HUDEP-2 (cell line): ENCODE data around the gene SORBS2.
A peak's percentile ranks its signal among the peaks of the same experiment; 100 is the strongest.

Experiments used
- DNase-seq, 76 experiments: peaks; one replicate each; lab custom pipeline; 2025; ENCODE audit not compliant: unreplicated experiment in 76 of 76; lab: John Stamatoyannopoulos, UW

Gene SORBS2

DNA sequence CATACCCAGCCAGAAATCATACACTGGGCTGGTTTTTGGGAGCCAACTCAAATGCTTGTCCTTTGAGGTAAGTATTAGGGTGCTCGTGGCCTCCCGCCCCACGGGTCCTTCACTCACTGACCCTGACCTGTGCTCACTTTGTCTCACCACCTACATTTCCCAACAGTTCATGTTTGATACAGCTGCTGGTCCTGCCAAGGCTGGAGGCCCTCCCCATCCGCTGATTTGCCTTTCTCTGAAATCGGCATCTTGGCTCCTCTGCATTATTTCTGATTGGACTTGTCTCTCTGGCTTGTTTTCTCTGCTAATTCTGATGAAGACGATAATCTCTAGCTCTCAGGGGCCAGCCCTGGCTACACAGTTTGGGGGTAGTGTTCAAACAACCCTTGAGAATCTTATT lies 70.2 kb downstream of the SORBS2 start:
- no peak for DNase-seq

GRCh38 chr4:185740471-185740873 lies 71.5 kb downstream of the SORBS2 start:
- no peak for DNase-seq

- no peak for DNase-seq
These were observed 73.2 kb downstream of the SORBS2 start for GRCh38 chr4:185738820-185739219.

GRCh38 chr4:185738038-185738552 lies 73.9 kb downstream of the SORBS2 start:
- DNase-seq, result no peak

DNA sequence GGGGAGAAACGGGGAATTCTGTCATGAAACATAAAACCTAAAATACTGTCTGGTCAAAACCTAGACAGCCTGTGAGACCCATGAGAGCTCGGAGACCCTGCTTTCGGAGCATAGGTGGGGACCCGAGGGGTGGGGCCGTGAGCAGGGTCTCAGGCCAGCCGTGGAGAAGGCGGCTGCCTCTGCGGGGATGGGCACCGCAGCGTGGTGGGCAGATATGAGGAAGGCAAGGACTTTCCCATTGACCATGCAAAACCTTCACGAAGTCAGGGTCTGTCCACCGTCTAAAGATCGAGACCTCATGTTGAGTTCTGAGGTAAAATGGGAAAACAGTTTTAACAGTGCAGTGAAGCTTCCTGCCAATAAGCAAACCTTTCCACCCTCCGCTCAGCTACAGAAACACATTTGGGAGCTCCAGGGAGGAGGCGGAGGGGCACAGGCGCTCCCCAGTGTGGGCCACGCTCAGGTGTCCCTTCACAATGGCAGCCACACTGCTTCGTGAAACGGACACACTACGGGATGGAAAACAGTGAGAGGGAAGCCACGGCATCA lies 74.4 kb downstream of the SORBS2 start:
- no peak for DNase-seq

DNA sequence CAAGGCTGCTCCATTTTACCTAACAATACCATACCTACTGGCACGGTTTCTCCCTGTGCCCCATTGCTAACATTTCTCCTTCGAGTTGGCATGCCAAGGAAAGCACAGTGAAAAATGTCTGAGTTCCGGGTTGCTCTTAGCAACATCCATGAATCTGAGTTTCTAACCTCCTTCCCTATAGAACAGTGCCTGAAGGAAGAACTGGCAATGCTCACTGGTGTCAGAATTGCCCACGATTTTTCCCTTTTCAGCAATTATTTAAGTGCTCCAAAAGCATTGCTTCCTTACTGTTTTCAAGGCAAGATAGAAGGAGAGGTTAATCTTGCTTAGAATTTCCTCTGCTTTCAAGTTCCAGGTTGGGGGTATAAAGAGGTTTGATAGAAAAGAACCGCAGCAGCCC lies 75.1 kb downstream of the SORBS2 start:
- DNase-seq, result no peak

- no peak for DNase-seq
These were observed 76.1 kb downstream of the SORBS2 start for GRCh38 chr4:185735866-185736400.

- DNase-seq, result no peak
These were observed 77.1 kb downstream of the SORBS2 start for GRCh38 chr4:185734930-185735329.

GRCh38 chr4:185734214-185734613 lies 77.8 kb downstream of the SORBS2 start:
- no peak for DNase-seq

- DNase-seq, result no peak
These were observed 81.0 kb downstream of the SORBS2 start for GRCh38 chr4:185730849-185731608.

GRCh38 chr4:185730387-185730786 lies 81.6 kb downstream of the SORBS2 start:
- DNase-seq, result peak in 1 of 76 experiments; percentile 9

- no peak for DNase-seq
These were observed 82.6 kb downstream of the SORBS2 start for GRCh38 chr4:185729391-185729804.

DNA sequence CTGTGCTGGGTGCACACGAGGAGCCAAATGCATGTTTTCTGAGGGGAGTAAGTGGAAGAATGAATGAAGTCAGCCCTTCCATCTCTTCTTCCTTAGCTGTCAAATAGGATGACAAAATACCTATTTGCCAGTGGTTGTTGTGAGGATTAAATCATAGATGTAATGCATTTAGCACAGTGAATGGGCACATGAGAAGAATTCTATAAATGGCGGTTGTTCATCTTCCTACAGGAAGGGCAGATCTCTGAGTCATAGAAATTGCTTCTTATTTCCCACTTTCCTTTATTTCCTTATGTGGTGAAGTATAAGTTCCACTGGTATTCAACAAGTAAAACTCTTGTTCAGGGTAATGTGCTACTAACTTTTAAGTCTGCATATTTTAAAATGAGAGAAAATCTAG lies 83.1 kb downstream of the SORBS2 start:
- DNase-seq, result no peak

DNA sequence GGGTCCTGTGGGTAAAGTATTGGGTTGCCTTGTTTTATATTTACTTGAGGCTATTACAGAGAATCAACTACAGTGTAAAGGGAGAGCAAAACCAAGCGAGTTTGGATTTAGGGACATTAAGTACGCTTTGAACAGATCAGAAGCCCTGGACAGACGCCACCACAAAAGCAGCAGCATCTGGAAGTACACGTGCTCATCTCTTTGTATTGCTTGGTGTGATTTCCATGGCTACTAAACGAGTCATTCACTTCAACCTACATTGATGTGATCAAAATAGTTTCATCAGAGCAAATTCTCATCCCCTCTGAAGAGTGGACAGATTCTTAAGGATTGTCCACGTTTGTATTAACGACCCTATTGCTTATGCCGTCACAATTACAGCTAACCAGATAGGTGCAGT lies 85.1 kb downstream of the SORBS2 start:
- DNase-seq, result no peak

DNA sequence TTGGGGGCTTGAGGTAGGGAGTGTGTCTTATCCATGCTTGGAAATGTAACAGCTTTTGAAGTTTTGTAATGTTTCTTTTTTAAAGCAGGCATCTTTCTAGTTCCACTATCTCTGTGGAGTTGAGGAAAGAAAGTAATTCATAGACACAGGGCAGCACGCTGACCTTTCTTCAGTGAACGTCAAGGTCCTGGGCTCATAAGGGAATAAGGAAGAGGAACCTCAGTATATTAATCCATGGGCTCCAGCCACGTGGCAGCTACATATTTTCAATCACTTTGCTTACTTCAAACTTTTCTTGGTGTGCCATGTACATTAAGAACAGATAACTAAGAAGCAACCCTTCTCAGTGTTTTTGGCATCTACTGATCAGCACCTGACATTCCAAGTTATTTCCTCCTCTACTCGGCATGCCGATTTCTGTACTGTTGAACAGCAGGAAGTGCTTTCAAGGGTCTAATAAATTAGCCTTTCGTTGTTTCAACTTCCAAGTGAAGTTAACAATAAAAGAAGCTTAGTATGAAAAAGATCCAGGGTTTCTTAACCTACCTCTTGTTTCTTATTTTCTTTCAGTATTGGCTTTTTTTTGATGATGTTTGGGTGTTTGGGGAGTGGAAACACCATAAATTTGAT lies 88.2 kb downstream of the SORBS2 start:
- no peak for DNase-seq

GRCh38 chr4:185722029-185722316 lies 90.0 kb downstream of the SORBS2 start:
- no peak for DNase-seq

DNA sequence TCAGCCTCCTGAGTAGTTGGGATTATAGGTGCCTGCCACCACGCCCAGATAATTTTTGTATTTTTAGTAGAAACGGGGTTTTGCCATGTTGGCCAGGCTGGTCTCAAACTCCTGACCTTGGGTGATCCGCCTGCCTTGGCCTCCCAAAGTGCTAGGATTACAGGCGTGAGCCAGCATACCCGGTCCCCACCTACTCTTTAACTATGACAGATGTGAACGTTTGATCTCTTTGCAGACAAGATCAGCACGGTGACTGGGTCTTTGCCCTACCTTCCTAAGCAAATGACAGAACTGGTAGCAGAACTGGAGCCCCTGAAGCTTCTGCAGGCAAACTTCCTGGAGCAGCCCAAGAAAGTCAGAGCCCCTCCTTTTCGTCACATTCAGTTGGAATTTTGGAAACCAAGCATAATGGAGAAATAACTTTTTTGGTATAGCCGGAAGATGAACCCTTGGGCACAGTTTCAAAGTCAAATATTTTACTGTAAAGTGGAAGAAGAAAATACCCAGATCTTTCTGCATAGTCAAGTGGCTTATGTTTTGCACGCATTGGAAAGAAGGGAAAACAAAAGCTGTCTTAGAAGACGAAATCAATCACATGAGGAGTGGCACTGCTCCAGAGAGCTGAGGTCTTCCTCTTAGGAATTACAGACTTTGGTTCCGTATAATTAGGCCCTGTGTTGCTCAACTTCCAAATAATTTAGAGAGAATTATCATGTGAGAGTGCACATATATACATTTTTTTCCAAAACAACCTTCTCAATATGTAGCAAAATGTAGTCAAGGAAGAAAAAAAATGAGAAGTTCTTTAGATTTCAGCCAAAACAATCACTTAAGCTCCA lies 90.6 kb downstream of the SORBS2 start:
- DNase-seq, result no peak

GRCh38 chr4:185719500-185719858 lies 92.5 kb downstream of the SORBS2 start:
- no peak for DNase-seq

GRCh38 chr4:185718578-185719499 lies 93.2 kb downstream of the SORBS2 start:
- DNase-seq, result no peak

GRCh38 chr4:185717377-185717741 lies 94.6 kb downstream of the SORBS2 start:
- no peak for DNase-seq
